ENCODE measurements around the gene DCP1B. TPM values are rescaled to one million over a fixed set of nuclear protein-coding genes. Genes with fewer than 3 reads are reported as not detected.
A peak's percentile ranks its signal among the peaks of the same experiment; 100 is the strongest.

Gene DCP1B
- total and polyA plus RNA-seq, 10 donors, result 5.5 to 20.8 (median 13.8) TPM

- Histone ChIP-seq H3K27ac (peak overlapping the region in 7 of 8 donors; percentile 58 to 79 (median 69)), H3K36me3 (no peaks in the 10 kb centered on the region), H3K27me3 (replicated peaks in 1 of 7) (no peaks in the 10 kb centered on the region), H3K4me3 (no peak overlapping the region), H3K9me3 (no peaks in the 10 kb centered on the region), H3K4me1 (peaks cover 0 to 25% (median 9%) of the 10 kb centered on the region in 6 donors)
- no peak for TF ChIP-seq POLR2A (IDR thresholded peaks at IDR 0.05)
- TF ChIP-seq POLR2AphosphoS5 (IDR thresholded peaks at IDR 0.05), result no peak
- no peak for TF ChIP-seq CTCF (IDR thresholded peaks at IDR 0.05 in 8 of 11, conservative IDR thresholded peaks at IDR 0.05 in 3 of 11)
- 75 to 86% (median 85%) methylated on average over 4 of the region's 4 CpGs for WGBS, 5 donors
- intact Hi-C loops (cut with DNase I; ENCODE audit: low total_unique reads), result no loop called here
- DNase-seq, result no peak
Measured at GRCh38 chr12:2014231-2014630, 10.0 kb upstream of the DCP1B start.

GRCh38 chr12:2013527-2014223 is 9.4 kb upstream of the DCP1B start:
- 39 to 64% (median 57%) methylated on average over 4 of the region's 4 CpGs for WGBS, 5 donors
- peaks cover 0 to 25% (median 9%) of the 10 kb centered on the region in 6 donors for H3K4me1 ChIP-seq
- TF ChIP-seq CTCF (IDR thresholded peaks at IDR 0.05 in 8 of 11, conservative IDR thresholded peaks at IDR 0.05 in 3 of 11) (peak in 3 of 11 experiments; percentile 7 to 21 (median 12)), POLR2AphosphoS5 (IDR thresholded peaks at IDR 0.05) (peak in 1 of 3 donors; percentile 28), POLR2A (IDR thresholded peaks at IDR 0.05) (no peak)
- intact Hi-C loops (cut with DNase I; ENCODE audit: low total_unique reads), result no loop called here
- peak overlapping the region in 7 of 8 donors; percentile 58 to 79 (median 69) for H3K27ac ChIP-seq
- H3K36me3 ChIP-seq, result no peaks in the 10 kb centered on the region
- no peak overlapping the region for H3K4me3 ChIP-seq
- no peaks in the 10 kb centered on the region for H3K27me3 ChIP-seq (replicated peaks in 1 of 7)
- no peaks in the 10 kb centered on the region for H3K9me3 ChIP-seq
- DNase-seq, result no peak

GRCh38 chr12:2013086-2013485 is 8.8 kb upstream of the DCP1B start:
- no peak for DNase-seq
- peak overlapping the region in 7 of 8 donors; percentile 37 to 79 (median 69) for H3K27ac ChIP-seq
- H3K9me3 ChIP-seq, result no peaks in the 10 kb centered on the region
- no peaks in the 10 kb centered on the region for H3K36me3 ChIP-seq
- no peaks in the 10 kb centered on the region for H3K27me3 ChIP-seq (replicated peaks in 1 of 7)
- WGBS, 5 donors, result 83 to 95% (median 88%) methylated on average over 3 of the region's 3 CpGs
- peaks cover 0 to 21% (median 9%) of the 10 kb centered on the region in 6 donors for H3K4me1 ChIP-seq
- H3K4me3 ChIP-seq, result no peak overlapping the region
- TF ChIP-seq CTCF (IDR thresholded peaks at IDR 0.05 in 8 of 11, conservative IDR thresholded peaks at IDR 0.05 in 3 of 11) (no peak), POLR2A (IDR thresholded peaks at IDR 0.05) (no peak), POLR2AphosphoS5 (IDR thresholded peaks at IDR 0.05) (no peak)
- intact Hi-C loops (cut with DNase I; ENCODE audit: low total_unique reads), result no loop called here
